Stimulated activated CD4-positive, alpha-beta T cell treated with anti-CD3 and anti-CD28 coated beads, Interleukin-2, amount 100 ng/mL, for 24 hours (primary cell): ENCODE data around the gene RPP25L.
"Not testable (repeated sequence)": the region's sequence is repeated elsewhere in the genome, so short reads cannot be mapped to it uniquely, and the experiment has no call there.

Experiments used
- DNase-seq, 2 donors: peaks; one replicate each; pipeline ENCODE4 v3.0.0-alpha.2; 2020

RPP25L gene

GRCh38 chr9:34611811-34612787 lies at the start of gene RPP25L:
Gene RPP25L, minus strand, starts transcription at chr9:34612097. Its CDS starts 801 bp downstream, at chr9:34611296.
- DNase-seq: peak; percentile 84 to 91

GRCh38 chr9:34659592-34660253 lies 47.8 kb upstream of the RPP25L start:
- DNase-seq: no peak

GRCh38 chr9:34658461-34658860 lies 46.6 kb upstream of the RPP25L start:
- no peak for DNase-seq

GRCh38 chr9:34656992-34657391 lies 45.1 kb upstream of the RPP25L start:
- no peak for DNase-seq

- no peak for DNase-seq
Measured at GRCh38 chr9:34655394-34655793, 43.5 kb upstream of the RPP25L start.

- no peak for DNase-seq
Measured at GRCh38 chr9:34654323-34655051, 42.6 kb upstream of the RPP25L start.

- DNase-seq: no peak
Measured at GRCh38 chr9:34653151-34654072, 41.5 kb upstream of the RPP25L start.

GRCh38 chr9:34652602-34653000 lies 40.7 kb upstream of the RPP25L start:
- no peak for DNase-seq

GRCh38 chr9:34651876-34652601 lies 40.1 kb upstream of the RPP25L start, which contains the start of gene IL11RA:
Gene IL11RA, plus strand, starts transcription at chr9:34652185. Its CDS starts 3,033 bp downstream, at chr9:34655218.
- peak; percentile 66 to 71 for DNase-seq

- DNase-seq: no peak
Measured at GRCh38 chr9:34651321-34651720, 39.4 kb upstream of the RPP25L start.

- no peak for DNase-seq
Measured at GRCh38 chr9:34650816-34651215, 38.9 kb upstream of the RPP25L start.

- no peak for DNase-seq
Measured at GRCh38 chr9:34648673-34649072, 36.8 kb upstream of the RPP25L start.

GRCh38 chr9:34647651-34648050 lies 35.8 kb upstream of the RPP25L start:
- peak in 1 of 2 donors; percentile 22 for DNase-seq

- no peak for DNase-seq
Measured at GRCh38 chr9:34647084-34647403, 35.1 kb upstream of the RPP25L start.

GRCh38 chr9:34646211-34647083 lies 34.5 kb upstream of the RPP25L start, which contains the start of gene GALT:
Gene GALT, plus strand, starts transcription at chr9:34646675. Its CDS starts 30 bp downstream, at chr9:34646705.
- DNase-seq: peak; percentile 99

- DNase-seq: no peak
Measured at GRCh38 chr9:34644766-34645314, 32.9 kb upstream of the RPP25L start.

- DNase-seq: no peak
Measured at GRCh38 chr9:34642679-34643078, 30.8 kb upstream of the RPP25L start.

- not testable (repeated sequence) for DNase-seq
Measured at GRCh38 chr9:34639322-34639721, 27.4 kb upstream of the RPP25L start.

GRCh38 chr9:34638138-34638445 lies 26.2 kb upstream of the RPP25L start:
- no peak for DNase-seq
